OCI-LY1 (cell line): Measurements from ENCODE around the gene CEP120.
"Not testable (repeated sequence)": the region's sequence is repeated elsewhere in the genome, so short reads cannot be mapped to it uniquely, and the experiment has no call there.

Experiments
- H2AFZ ChIP-seq: fragments of 200-600 bp; sonication (generic), shearing (Covaris generic); 2 replicates; pipeline ENCODE4 v1.6.0; 2014; ENCODE audit warnings: antibody characterized with exemption, mild to moderate bottlenecking, low read length
- H3F3A ChIP-seq: fragments of 200-600 bp; sonication (generic), shearing (Covaris generic); 2 replicates; pipeline ENCODE4 v1.6.0; 2014; ENCODE audit warnings: mild to moderate bottlenecking, antibody characterized with exemption, low read length, moderate library complexity; ENCODE audit not compliant: insufficient read depth
- H3K27ac ChIP-seq: fragments of 200-600 bp; sonication (generic); 2 replicates; pipeline ENCODE4 v1.5.1; 2014; ENCODE audit warnings: low read length, mixed run types, mild to moderate bottlenecking, low read depth; ENCODE audit not compliant: poor library complexity, severe bottlenecking
- H3K27me3 ChIP-seq: fragments of 200-600 bp; sonication (generic); 2 replicates; pipeline ENCODE4 v1.6.0; 2014; ENCODE audit warnings: antibody characterized with exemption, mild to moderate bottlenecking, low read length, moderate library complexity; ENCODE audit not compliant: insufficient read depth
- H3K36me3 ChIP-seq: fragments of 200-600 bp; sonication (generic); 2 replicates; pipeline ENCODE4 v1.6.1; 2014; ENCODE audit warnings: mild to moderate bottlenecking, antibody characterized with exemption, low read length, moderate library complexity, mixed read lengths; ENCODE audit not compliant: insufficient read depth
- H3K4me1 ChIP-seq: fragments of 200-600 bp; sonication (generic); 2 replicates; pipeline ENCODE4 v1.5.1; 2014; ENCODE audit warnings: mild to moderate bottlenecking, low read length, moderate library complexity; ENCODE audit not compliant: insufficient read depth, severe bottlenecking
- H3K4me2 ChIP-seq: fragments of 200-600 bp; sonication (generic), shearing (Covaris generic); 2 replicates; pipeline ENCODE4 v1.6.1; 2014; ENCODE audit warnings: low read length
- H3K4me3 ChIP-seq: fragments of 200-600 bp; sonication (generic); 2 replicates; pipeline ENCODE4 v1.5.1; 2014; ENCODE audit warnings: low read length, low read depth, mild to moderate bottlenecking, mixed read lengths; ENCODE audit not compliant: poor library complexity, severe bottlenecking
- H3K79me2 ChIP-seq: fragments of 200-600 bp; shearing (Covaris generic); 2 replicates; pipeline ENCODE4 v1.6.1; 2016; ENCODE audit warnings: mixed run types, low read length, mixed read lengths; ENCODE audit not compliant: insufficient read depth
- H3K9ac ChIP-seq: fragments of 200-600 bp; sonication (generic), shearing (Covaris generic); 2 replicates; pipeline ENCODE4 v1.6.1; 2014; ENCODE audit warnings: mild to moderate bottlenecking, low read length, mixed read lengths
- H3K9me2 ChIP-seq: fragments of 200-600 bp; sonication (generic), shearing (Covaris generic); 2 replicates; pipeline ENCODE4 v1.6.1; 2014; ENCODE audit warnings: low read depth, mild to moderate bottlenecking, low read length, mixed read lengths
- H3K9me3 ChIP-seq: fragments of 200-600 bp; shearing (Covaris generic); 2 replicates; pipeline ENCODE4 v1.6.1; 2014; ENCODE audit warnings: low read length, mixed read lengths
- H4K20me1 ChIP-seq: fragments of 200-600 bp; sonication (generic), shearing (Covaris generic); 2 replicates; pipeline ENCODE4 v1.6.0; 2016; ENCODE audit warnings: mild to moderate bottlenecking, low read length; ENCODE audit not compliant: insufficient read depth
- CTCF ChIP-seq: fragments of 200-600 bp; sonication (generic), shearing (Covaris generic); IDR thresholded peaks from 2 replicates; pipeline ENCODE4 v1.5.1; 2017; ENCODE audit warnings: mild to moderate bottlenecking, antibody characterized with exemption, low read length, moderate library complexity, mixed read lengths
- EZH2 ChIP-seq: fragments of 200-600 bp; sonication (generic), shearing (Covaris generic); IDR thresholded peaks from 2 replicates; pipeline ENCODE4 v1.8.0; 2017; ENCODE audit warnings: borderline replicate concordance, mixed run types, mild to moderate bottlenecking, antibody characterized with exemption, low read length, moderate library complexity, mixed read lengths

Gene CEP120

GRCh38 chr5:123401320-123401719 lies 21.9 kb downstream of the CEP120 start:
- H3K4me1 ChIP-seq, result peaks cover 24% of the 10 kb centered on the region
- no peaks in the 10 kb centered on the region for H3F3A ChIP-seq
- no peaks in the 10 kb centered on the region for H3K9me3 ChIP-seq
- H3K9me2 ChIP-seq, result no peaks in the 10 kb centered on the region
- no peaks in the 10 kb centered on the region for H3K79me2 ChIP-seq
- peaks cover 48% of the 10 kb centered on the region for H3K36me3 ChIP-seq
- H4K20me1 ChIP-seq, result no peaks in the 10 kb centered on the region
- no peak overlapping the region for H2AFZ ChIP-seq
- H3K4me3 ChIP-seq, result no peak overlapping the region
- no peak overlapping the region for H3K9ac ChIP-seq
- no peak overlapping the region for H3K4me2 ChIP-seq
- no peak for TF ChIP-seq EZH2
- no peak for TF ChIP-seq CTCF
- H3K27ac ChIP-seq, result no peak overlapping the region
- no peaks in the 10 kb centered on the region for H3K27me3 ChIP-seq

DNA sequence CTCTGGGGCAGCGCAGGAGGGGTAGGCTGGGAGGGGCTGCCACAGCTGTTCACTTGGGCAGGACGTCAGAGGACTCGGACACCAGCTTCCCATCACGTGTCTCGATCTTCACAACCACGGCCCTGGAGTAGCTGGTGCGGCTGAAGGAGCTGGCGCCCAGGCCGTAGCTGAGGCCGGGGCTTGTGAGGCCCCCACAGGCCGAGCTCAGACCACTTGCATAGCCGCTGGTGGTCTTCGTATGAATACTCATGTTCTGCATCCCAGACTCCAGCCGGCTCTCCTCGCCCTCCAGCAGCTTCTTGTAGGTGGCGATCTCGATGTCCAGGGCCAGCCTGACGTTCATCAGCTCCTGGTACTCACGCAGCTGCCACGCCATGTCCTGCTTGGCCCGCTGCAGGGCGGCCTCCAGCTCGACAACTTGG lies 22.3 kb downstream of the CEP120 start:
- H3K27ac ChIP-seq, H3K9me3 ChIP-seq, H3K4me2 ChIP-seq, H4K20me1 ChIP-seq, H3F3A ChIP-seq, H3K79me2 ChIP-seq, H3K4me3 ChIP-seq, H3K27me3 ChIP-seq, H2AFZ ChIP-seq, H3K9me2 ChIP-seq, H3K9ac ChIP-seq: not testable (repeated sequence)
- Histone ChIP-seq H3K36me3 (peaks cover 48% of the 10 kb centered on the region), H3K4me1 (peaks cover 24% of the 10 kb centered on the region)

DNA sequence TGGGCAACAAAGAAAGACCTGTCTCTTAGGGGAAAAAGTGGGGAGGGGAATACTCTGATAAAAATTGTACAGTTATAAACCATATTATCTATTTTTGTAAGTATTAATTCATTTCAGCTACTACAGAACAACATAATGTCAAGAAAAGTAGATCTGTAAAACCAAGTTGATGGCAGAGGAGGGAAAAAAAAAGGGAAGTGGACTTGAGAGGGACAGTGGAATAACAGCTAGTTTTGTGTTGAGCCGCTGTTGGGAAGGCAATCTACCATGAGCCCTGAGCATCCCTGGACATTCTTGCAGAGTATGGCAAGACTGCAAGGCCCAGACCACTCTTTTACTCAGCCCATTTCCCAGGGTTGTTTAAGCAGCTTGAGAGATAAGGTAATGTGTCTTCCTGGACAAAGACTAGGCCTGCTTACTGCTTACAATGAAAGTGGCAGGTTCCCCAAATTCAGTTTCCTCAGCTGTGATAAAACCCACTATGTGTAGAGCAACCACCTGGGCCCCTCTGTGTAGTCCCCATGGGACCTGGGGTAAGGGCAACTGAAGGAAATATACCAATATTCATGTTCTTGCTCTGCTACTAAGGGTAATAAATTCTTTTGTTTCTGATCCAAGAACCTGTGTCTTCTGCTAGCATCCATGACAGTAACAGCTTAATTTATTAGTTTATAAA lies 25.0 kb downstream of the CEP120 start:
- Histone ChIP-seq H3K79me2 (no peaks in the 10 kb centered on the region), H3K36me3 (peaks cover 47% of the 10 kb centered on the region), H3K27ac (peak overlapping the region; percentile 75)

More for the DNA sequence above, 25.0 kb downstream of the CEP120 start:
- H3K9me3 ChIP-seq, result no peaks in the 10 kb centered on the region
- H3K4me2 ChIP-seq, result peak overlapping the region; percentile 26; the same call in 1 of the 2 replicates
- H3F3A ChIP-seq, result no peaks in the 10 kb centered on the region
- H3K4me3 ChIP-seq, result no peak overlapping the region
- no peak for TF ChIP-seq EZH2
- TF ChIP-seq CTCF, result no peak
- H2AFZ ChIP-seq, result no peak overlapping the region
- H3K9ac ChIP-seq, result no peak overlapping the region
- H3K9me2 ChIP-seq, result no peaks in the 10 kb centered on the region
- H4K20me1 ChIP-seq, result no peaks in the 10 kb centered on the region
- H3K4me1 ChIP-seq, result peaks cover 24% of the 10 kb centered on the region
- H3K27me3 ChIP-seq, result no peaks in the 10 kb centered on the region
